Erythroblast (primary cell): ENCODE data around the gene FLOT2.

Experiments used
- GATA1 ChIP-seq: IDR thresholded peaks from 2 replicates; pipeline ENCODE4 v1.6.1; 2011; ENCODE audit warnings: low read depth, mild to moderate bottlenecking, control low read depth, low read length, moderate library complexity
- POLR2A ChIP-seq: IDR thresholded peaks from 2 replicates; pipeline ENCODE4 v1.6.1; 2011; ENCODE audit warnings: mild to moderate bottlenecking, low read length

- no peak for TF ChIP-seq POLR2A
- TF ChIP-seq GATA1 = no peak
Measured at GRCh38 chr17:28853295-28853694, 44.2 kb downstream of the FLOT2 start.
